HG02852 (cell line): ENCODE results near the gene CMTR1.

ENCODE experiments used
- ATAC-seq: cut with Tn5 transposase; IDR thresholded peaks from one replicate; pipeline ENCODE4 v1.9.1; 2021; ENCODE audit warnings: mild to moderate bottlenecking, moderate library complexity; ENCODE audit not compliant: unreplicated experiment

The CMTR1 gene

GRCh38 chr6:37528541-37528940 is 95.5 kb downstream of the CMTR1 start:
- no peak for ATAC-seq

GRCh38 chr6:37530297-37530696 is 97.3 kb downstream of the CMTR1 start:
- ATAC-seq = no peak

- ATAC-seq = no peak
Measured at GRCh38 chr6:37531026-37531425, 98.0 kb downstream of the CMTR1 start.
